AG09319 (cell line): ENCODE measurements around the gene DMBX1.

Experiments
- DNase-seq: peaks from one replicate; pipeline ENCODE4 v3.0.0-alpha.2; 2010; ENCODE audit warnings: low read depth; ENCODE audit errors: extremely low read depth
- CTCF ChIP-seq: IDR thresholded peaks from 2 replicates; pipeline ENCODE4 v1.5.1; 2011; ENCODE audit warnings: low read depth, mild to moderate bottlenecking, inconsistent platforms, low read length, moderate library complexity

DMBX1 gene

GRCh38 chr1:46469881-46470280 is 19.8 kb upstream of the DMBX1 start:
- TF ChIP-seq CTCF: no peak
- no peak for DNase-seq

- no peak for DNase-seq
- no peak for TF ChIP-seq CTCF
Observed at GRCh38 chr1:46471848-46472492, 17.7 kb upstream of the DMBX1 start.

- no peak for TF ChIP-seq CTCF
- DNase-seq: no peak
Observed at GRCh38 chr1:46472498-46473181, 17.0 kb upstream of the DMBX1 start.

GRCh38 chr1:46473991-46474390 is 15.6 kb upstream of the DMBX1 start:
- no peak for TF ChIP-seq CTCF

GRCh38 chr1:46474570-46474969 is 15.1 kb upstream of the DMBX1 start:
- DNase-seq: no peak
- no peak for TF ChIP-seq CTCF

More at GRCh38 chr1:46473991-46474390, 15.6 kb upstream of the DMBX1 start:
- DNase-seq: no peak

GRCh38 chr1:46476673-46477072 is 13.0 kb upstream of the DMBX1 start:
- TF ChIP-seq CTCF: no peak
- no peak for DNase-seq

GRCh38 chr1:46477153-46477929 is 12.3 kb upstream of the DMBX1 start:
- DNase-seq: peak; percentile 22
- peak; percentile 94 for TF ChIP-seq CTCF
